ENCODE results near the gene HOXD11. TPM values are rescaled to one million over a fixed set of nuclear protein-coding genes. Genes with fewer than 3 reads are reported as not detected.

The HOXD11 gene
- total and polyA plus RNA-seq, 9 of the 15 experiments (the other 6 are each of a cell fraction or from before 2014, with no cell fraction given), result not detected

DNA sequence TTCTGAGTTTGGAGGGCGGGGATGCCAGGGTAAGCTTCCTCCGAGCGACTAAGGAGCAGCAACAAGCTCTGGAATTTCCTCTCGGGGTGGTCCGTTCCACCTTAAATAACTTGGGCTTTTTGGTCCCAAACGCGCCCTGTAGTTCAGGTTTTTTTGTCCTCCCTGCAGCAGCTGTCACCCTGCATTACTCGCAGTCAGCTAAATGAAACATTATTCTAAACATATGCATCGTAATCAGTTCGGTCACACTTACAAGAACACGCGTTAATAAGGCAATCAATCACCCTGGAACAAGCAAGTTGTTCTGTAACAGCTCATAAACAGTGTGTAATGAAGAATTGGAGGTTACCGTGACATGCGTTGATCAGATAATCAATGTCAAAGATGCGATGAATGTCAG, 31.6 kb upstream of the HOXD11 start (continued):
- peak; percentile 68; the same call in 1 of the 2 replicates for TF ChIP-seq EZH2 (IDR thresholded peaks at IDR 0.05; ENCODE audit: borderline replicate concordance, low read depth, low read length)

DNA sequence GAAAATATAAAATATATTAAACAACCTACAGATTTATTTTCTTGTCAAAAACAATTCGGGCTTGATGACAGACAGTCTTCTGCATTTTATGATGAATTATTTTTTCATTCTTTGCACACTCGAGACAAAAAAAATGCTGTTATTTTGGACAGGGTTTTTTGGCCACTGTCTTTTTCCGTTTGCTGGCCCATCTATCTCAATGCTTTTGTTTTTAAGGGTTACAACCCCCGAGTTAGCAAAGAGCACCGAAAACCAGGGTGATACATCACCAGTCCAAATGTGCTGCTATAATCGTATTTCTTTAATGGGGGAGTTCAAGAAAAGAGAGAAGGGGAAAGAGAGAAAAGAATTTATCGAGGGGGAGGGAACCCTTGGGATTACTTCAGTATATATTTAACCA, 31.0 kb upstream of the HOXD11 start:
- FAIRE-seq (no peak), DNase-seq (ENCODE audit: extremely low read depth in 1 of 4, low spot score in 3 of 4) (no peak), ATAC-seq (no peak)
- no peaks in the 10 kb centered on the region for H3K9me1 ChIP-seq (ENCODE audit: control insufficient read depth, insufficient read depth, low read length)
- H4K20me1 ChIP-seq (replicated peaks; ENCODE audit: control insufficient read depth, insufficient read depth, low read length), result no peaks in the 10 kb centered on the region; the same call in 1 of the 2 replicates
- no peak overlapping the region for H3K9ac ChIP-seq (ENCODE audit: insufficient read depth in 1 of 2, low read depth in 2 of 2, low read length in 2 of 2)
- no peaks in the 10 kb centered on the region for H3K79me2 ChIP-seq (ENCODE audit: control insufficient read depth, insufficient read depth, low read length)
- no TSS peak for BruUV-seq (replicated peaks)
- 0% methylated on average over 6 of the region's 7 CpGs for WGBS (ENCODE audit: insufficient coverage, low coverage, missing lambda C conversion rate)
- no peaks in the 10 kb centered on the region for H3K36me3 ChIP-seq (ENCODE audit: control insufficient read depth, insufficient read depth, low read length)
- no peak overlapping the region for H3K4me2 ChIP-seq (ENCODE audit: insufficient read depth, low read length)
- POLR2A ChIA-PET, result no interaction called here
- in situ Hi-C loops (cut with MboI), result loop anchor here (10.0 to 25.0 kb wide), 2 partner anchors 391 to 1039 kb away; no protein-coding TSS in a partner anchor
- intact Hi-C loops (cut with micrococcal nuclease), result loop anchor here (10.0 kb wide), 1 partner anchor 211 kb away; no protein-coding TSS in a partner anchor
- H3K27me3 ChIP-seq (ENCODE audit: control insufficient read depth in 2 of 2, insufficient read depth in 2 of 2, low read length in 2 of 2), result peaks cover 57 to 62% of the 10 kb centered on the region in 2 experiments
- H3K4me1 ChIP-seq (replicated peaks in 1 of 2; ENCODE audit: control insufficient read depth in 2 of 2, insufficient read depth in 2 of 2, low read length in 2 of 2), result peaks cover 3 to 30% of the 10 kb centered on the region in 2 experiments; a peak in 3 of 5 replicates
- CTCF ChIA-PET (ENCODE audit: low intra/inter-chr PET ratio), result interaction anchor here (0.7 kb wide), 1 partner anchor 719 kb away, joined by 3 read pairs; no protein-coding TSS in a partner anchor
- no peak overlapping the region for H3K27ac ChIP-seq (ENCODE audit: extremely low read depth, low read depth, low read length)
- H3K9me3 ChIP-seq (replicated peaks; ENCODE audit: control insufficient read depth, insufficient read depth, low read depth, low read length), result peaks cover 4% of the 10 kb centered on the region; the same call in 1 of the 2 replicates
- no peak overlapping the region for H2AFZ ChIP-seq (ENCODE audit: low read depth, low read length)
- H3K4me3 ChIP-seq, result no peak overlapping the region
- peak; percentile 93 for TF ChIP-seq CBX8 (IDR thresholded peaks at IDR 0.05; ENCODE audit: borderline replicate concordance, extremely low read depth, low read depth, low read length, poor library complexity, severe bottlenecking)
- TF ChIP-seq C11orf30 (IDR thresholded peaks at IDR 0.05; ENCODE audit: low read depth), result no peak

All from K562 (cell line).